ENCODE results near the gene TRANK1. TPM values are rescaled to one million over a fixed set of nuclear protein-coding genes. Genes with fewer than 3 reads are reported as not detected.

TRANK1 gene
- total RNA-seq, 1 experiment from 2014 or later = 6.3 TPM

DNA sequence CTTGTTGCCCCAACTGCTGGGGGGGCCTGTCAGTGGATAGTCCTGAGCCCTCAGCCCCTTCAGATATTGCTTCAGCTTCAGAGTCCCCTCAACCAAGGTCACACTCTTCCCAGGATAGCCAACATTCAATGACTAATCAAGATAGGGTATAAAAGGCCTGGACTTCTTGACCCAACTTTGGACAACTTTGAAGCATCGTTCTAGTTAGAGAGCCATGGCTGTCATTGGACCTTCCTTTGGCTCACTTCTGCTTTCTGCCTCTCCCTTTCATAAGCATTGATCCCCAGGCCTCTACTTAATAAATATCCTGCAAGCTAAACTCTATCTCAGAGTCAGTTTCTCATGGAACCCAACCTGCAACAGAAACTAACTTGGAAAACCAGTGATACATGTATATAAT is 149.2 kb downstream of the TRANK1 start:
- no peak overlapping the region for H3K4me3 ChIP-seq (ENCODE audit: low read depth, low read length, poor library complexity, severe bottlenecking)
- DNase-seq (ENCODE audit: low spot score) = no peak
- intact Hi-C loops (cut with micrococcal nuclease; ENCODE audit: unreplicated experiment) = no loop called here
- no TSS peak for BruUV-seq (replicated peaks)
- H3K9me3 ChIP-seq (ENCODE audit: low read depth, low read length, poor library complexity, severe bottlenecking) = no peaks in the 10 kb centered on the region
- ChIA-PET CTCF (no interaction called here), POLR2A (ENCODE audit: low non-redundant PET) (no interaction called here)
- no peak for TF ChIP-seq EZH2 (IDR thresholded peaks at IDR 0.05; ENCODE audit: borderline replicate concordance, low read depth, low read length, poor library complexity, severe bottlenecking)
- no peak for TF ChIP-seq CTCF (conservative IDR thresholded peaks at IDR 0.05; ENCODE audit: low read depth, low read length)
- no peaks in the 10 kb centered on the region for H3K27me3 ChIP-seq (replicated peaks; ENCODE audit: insufficient read depth, low read depth, low read length, poor library complexity)
- no peaks in the 10 kb centered on the region for H3K36me3 ChIP-seq (ENCODE audit: insufficient read depth, low read length, poor library complexity, severe bottlenecking)
- H3K27ac ChIP-seq (ENCODE audit: low read depth, low read length, poor library complexity, severe bottlenecking) = no peak overlapping the region
- no peaks in the 10 kb centered on the region for H3K4me1 ChIP-seq (ENCODE audit: insufficient read depth, low read length, poor library complexity, severe bottlenecking)

DNA sequence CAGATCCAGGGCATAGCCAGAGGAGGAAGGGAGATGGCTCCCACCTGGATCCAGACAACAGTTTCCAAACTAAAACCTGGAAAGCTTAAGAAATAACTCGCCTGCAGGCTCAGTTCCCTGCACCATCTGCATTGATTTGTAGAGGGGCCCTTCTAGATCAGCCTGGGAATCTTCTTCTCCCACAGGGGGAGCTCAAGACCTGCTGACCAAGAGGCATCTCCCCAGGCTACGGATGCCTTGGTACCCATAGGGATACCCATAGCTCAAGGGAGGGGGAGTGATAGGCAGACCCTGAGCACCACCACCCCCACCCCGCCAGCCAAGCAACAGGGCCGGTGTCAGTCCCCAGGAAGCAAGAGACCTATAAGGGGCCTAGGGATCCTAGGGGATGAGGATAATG is 152.5 kb downstream of the TRANK1 start:
- BruUV-seq (replicated peaks) = no TSS peak
- DNase-seq (ENCODE audit: low spot score) = peak; percentile 62
- no peaks in the 10 kb centered on the region for H3K9me3 ChIP-seq (ENCODE audit: low read depth, low read length, poor library complexity, severe bottlenecking)
- intact Hi-C loops (cut with micrococcal nuclease; ENCODE audit: unreplicated experiment) = loop anchor here (2.0 to 5.0 kb wide), 3 partner anchors 76 to 420 kb away; no protein-coding TSS in a partner anchor
- POLR2A ChIA-PET (ENCODE audit: low non-redundant PET) = no interaction called here
- no peaks in the 10 kb centered on the region for H3K36me3 ChIP-seq (ENCODE audit: insufficient read depth, low read length, poor library complexity, severe bottlenecking)
- H3K27ac ChIP-seq (ENCODE audit: low read depth, low read length, poor library complexity, severe bottlenecking) = no peak overlapping the region
- H3K4me1 ChIP-seq (ENCODE audit: insufficient read depth, low read length, poor library complexity, severe bottlenecking) = no peaks in the 10 kb centered on the region
- H3K4me3 ChIP-seq (ENCODE audit: low read depth, low read length, poor library complexity, severe bottlenecking) = no peak overlapping the region
- CTCF ChIA-PET = interaction anchor here (0.6 to 1.7 kb wide), 6 partner anchors 35 to 200 kb away, joined by 3 to 14 read pairs (median 4); partner anchors contain the start of gene EPM2AIP1
- no peak for TF ChIP-seq EZH2 (IDR thresholded peaks at IDR 0.05; ENCODE audit: borderline replicate concordance, low read depth, low read length, poor library complexity, severe bottlenecking)
- TF ChIP-seq CTCF (conservative IDR thresholded peaks at IDR 0.05; ENCODE audit: low read depth, low read length) = peak; percentile 61
- H3K27me3 ChIP-seq (replicated peaks; ENCODE audit: insufficient read depth, low read depth, low read length, poor library complexity) = no peaks in the 10 kb centered on the region

DNA sequence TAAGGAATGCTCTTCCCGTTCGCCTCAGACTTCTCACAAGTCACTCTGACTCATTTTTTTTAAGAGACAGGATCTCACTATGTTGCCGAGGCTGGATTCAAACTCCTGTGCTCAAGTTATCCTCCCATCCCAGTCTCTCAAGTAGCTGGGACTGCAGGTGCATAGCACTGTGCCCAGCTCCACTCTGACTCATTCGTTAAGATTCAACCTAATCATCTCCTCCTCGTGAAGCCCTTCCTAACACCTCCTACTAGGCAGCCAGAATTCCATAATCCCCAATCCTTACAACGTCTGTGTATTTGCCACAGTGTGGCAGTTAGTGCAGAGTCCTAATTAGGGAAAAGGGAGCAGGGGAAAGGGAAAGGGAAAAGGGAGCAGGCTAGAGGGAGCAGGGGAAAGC is 154.1 kb downstream of the TRANK1 start:
- CTCF ChIA-PET = no interaction called here
- TF ChIP-seq EZH2 (IDR thresholded peaks at IDR 0.05; ENCODE audit: borderline replicate concordance, low read depth, low read length, poor library complexity, severe bottlenecking) (no peak), CTCF (conservative IDR thresholded peaks at IDR 0.05; ENCODE audit: low read depth, low read length) (no peak)
- H3K27ac ChIP-seq (ENCODE audit: low read depth, low read length, poor library complexity, severe bottlenecking) = no peak overlapping the region
- no peaks in the 10 kb centered on the region for H3K9me3 ChIP-seq (ENCODE audit: low read depth, low read length, poor library complexity, severe bottlenecking)
- no TSS peak for BruUV-seq (replicated peaks)
- no peaks in the 10 kb centered on the region for H3K4me1 ChIP-seq (ENCODE audit: insufficient read depth, low read length, poor library complexity, severe bottlenecking)
- intact Hi-C loops (cut with micrococcal nuclease; ENCODE audit: unreplicated experiment) = loop anchor here (5.0 kb wide), 1 partner anchor 422 kb away; no protein-coding TSS in a partner anchor
- POLR2A ChIA-PET (ENCODE audit: low non-redundant PET) = no interaction called here
- no peaks in the 10 kb centered on the region for H3K27me3 ChIP-seq (replicated peaks; ENCODE audit: insufficient read depth, low read depth, low read length, poor library complexity)
- no peak overlapping the region for H3K4me3 ChIP-seq (ENCODE audit: low read depth, low read length, poor library complexity, severe bottlenecking)
- no peak for DNase-seq (ENCODE audit: low spot score)
- no peaks in the 10 kb centered on the region for H3K36me3 ChIP-seq (ENCODE audit: insufficient read depth, low read length, poor library complexity, severe bottlenecking)
